HG03378 (cell line): Measurements from ENCODE around the gene RAB3C.

ENCODE experiments used
- ATAC-seq: cut with Tn5 transposase; IDR thresholded peaks from one replicate; pipeline ENCODE4 v1.9.1; 2021; ENCODE audit warnings: mild to moderate bottlenecking, moderate library complexity; ENCODE audit not compliant: unreplicated experiment

The RAB3C gene

GRCh38 chr5:58718269-58718978 is 135.5 kb downstream of the RAB3C start:
- no peak for ATAC-seq

- no peak for ATAC-seq
Observed at GRCh38 chr5:58722160-58722559, 139.3 kb downstream of the RAB3C start.

GRCh38 chr5:58724992-58725391 is 142.1 kb downstream of the RAB3C start:
- ATAC-seq = no peak

GRCh38 chr5:58731641-58732040 is 148.8 kb downstream of the RAB3C start:
- no peak for ATAC-seq

GRCh38 chr5:58735637-58736036 is 152.8 kb downstream of the RAB3C start:
- no peak for ATAC-seq

- ATAC-seq = no peak
Observed at GRCh38 chr5:58736214-58736613, 153.3 kb downstream of the RAB3C start.

DNA sequence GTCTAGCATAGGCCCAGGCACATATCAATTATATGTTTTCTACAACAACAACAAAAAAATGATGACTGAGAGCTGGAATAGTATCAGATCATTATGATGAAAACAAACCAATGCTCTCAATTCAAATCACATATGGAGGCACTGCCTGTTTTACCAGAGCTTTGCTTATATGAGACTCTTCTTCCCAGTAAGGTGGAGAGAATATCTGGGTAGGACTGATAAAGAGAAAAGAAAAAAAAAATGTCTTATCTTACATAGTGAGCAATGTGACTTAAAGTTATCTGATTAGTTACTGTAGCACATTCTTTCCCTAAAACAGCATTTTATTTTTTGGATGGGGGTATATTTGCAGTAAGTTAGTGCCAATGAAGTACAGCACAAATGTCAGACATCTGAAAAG is 154.8 kb downstream of the RAB3C start:
- ATAC-seq = no peak

- no peak for ATAC-seq
Observed at GRCh38 chr5:58738336-58738735, 155.5 kb downstream of the RAB3C start.

DNA sequence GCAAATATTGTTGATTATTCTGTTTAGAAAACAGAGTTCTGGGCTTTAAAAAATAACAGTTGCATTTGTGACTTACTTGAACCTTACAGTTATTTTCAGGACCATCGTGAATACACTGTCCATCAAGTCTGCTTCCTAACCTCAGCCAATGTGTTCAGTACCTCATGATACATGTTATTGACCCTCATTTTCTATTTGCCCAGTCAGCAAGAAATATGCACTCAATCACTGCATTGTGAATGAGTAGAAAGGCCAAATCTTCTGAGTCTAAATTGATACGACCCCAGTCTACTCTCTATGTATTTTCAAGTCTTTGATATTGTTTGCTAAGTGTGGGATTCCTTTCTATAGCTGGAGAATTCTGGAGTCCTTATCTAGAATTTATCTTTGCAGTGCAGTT is 156.2 kb downstream of the RAB3C start:
- no peak for ATAC-seq

DNA sequence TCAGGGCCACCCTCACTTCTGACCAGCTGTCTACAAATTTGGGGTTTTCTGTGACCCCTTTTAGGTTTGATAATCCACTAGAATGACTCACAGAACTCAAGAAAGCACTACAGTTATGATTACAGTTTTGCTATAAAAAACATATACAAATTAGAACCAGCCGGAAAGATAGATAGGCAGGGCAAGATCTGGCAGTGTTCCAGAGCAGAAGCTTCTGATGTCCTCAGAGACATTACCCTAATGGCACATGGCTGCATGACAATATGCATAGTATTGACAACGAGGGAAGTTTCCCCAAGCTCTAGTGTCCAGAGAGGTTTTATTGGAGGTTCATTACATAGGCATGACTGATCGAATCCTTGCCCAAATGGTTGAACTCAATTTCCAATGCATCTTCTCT is 158.1 kb downstream of the RAB3C start:
- no peak for ATAC-seq

DNA sequence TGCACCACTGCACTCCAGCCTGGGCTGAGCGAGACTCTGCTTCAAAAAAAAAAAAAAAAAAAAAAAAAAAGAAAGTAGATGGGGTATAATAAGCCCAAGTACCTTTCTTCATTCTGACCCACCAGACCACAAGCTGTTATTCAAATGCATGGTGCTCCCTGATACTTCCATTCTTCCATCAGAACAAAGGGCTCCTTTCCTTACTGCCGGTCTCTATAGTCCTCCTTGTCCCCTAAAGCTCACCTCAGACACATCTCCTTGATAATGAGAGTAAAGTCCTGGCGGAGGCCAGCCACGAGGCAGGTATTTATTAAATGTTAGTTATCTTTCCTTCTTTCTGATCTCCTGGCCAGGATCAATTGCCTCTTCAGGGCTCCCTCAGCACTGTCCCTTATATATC is 162.5 kb downstream of the RAB3C start:
- ATAC-seq = no peak

DNA sequence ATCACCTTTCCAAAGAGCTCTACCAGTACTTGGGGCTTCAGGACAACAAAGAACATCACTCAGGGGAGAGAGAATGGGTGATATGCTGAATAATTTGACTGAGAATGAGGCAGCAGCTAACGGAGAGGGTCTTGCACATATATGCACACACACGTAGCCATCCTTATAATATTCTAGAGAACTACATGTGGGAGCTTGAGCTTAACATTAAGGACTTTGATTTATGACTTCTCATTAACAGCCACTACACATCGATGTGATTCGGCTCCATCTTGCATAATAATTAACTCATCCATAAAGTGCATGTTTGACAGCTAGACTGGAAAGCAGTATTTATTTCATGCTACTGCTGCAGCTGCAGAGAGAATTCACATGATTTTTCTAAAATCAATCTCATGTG is 163.4 kb downstream of the RAB3C start:
- no peak for ATAC-seq

DNA sequence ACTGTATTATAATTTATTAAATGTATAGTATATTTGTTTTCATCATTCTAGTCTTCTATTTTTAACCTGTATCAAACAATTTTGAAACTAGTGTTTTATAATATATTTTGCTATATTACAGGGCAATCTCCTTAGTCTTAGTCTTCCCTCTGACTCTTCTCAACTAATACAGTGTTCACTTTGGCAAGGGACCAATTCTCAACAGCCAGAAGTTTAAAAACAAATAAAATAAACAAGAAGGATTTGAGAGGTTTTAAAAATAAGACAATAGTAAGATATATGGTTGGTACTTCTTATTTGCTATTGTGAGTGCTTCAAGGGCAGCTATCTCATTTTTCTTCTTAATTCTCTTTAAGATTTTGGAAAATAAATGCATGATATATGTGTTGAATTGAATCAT is 167.2 kb downstream of the RAB3C start:
- ATAC-seq = no peak

- ATAC-seq = no peak
Observed at GRCh38 chr5:58751222-58751837, 168.5 kb downstream of the RAB3C start.

GRCh38 chr5:58752104-58752503 is 169.2 kb downstream of the RAB3C start:
- ATAC-seq = no peak

DNA sequence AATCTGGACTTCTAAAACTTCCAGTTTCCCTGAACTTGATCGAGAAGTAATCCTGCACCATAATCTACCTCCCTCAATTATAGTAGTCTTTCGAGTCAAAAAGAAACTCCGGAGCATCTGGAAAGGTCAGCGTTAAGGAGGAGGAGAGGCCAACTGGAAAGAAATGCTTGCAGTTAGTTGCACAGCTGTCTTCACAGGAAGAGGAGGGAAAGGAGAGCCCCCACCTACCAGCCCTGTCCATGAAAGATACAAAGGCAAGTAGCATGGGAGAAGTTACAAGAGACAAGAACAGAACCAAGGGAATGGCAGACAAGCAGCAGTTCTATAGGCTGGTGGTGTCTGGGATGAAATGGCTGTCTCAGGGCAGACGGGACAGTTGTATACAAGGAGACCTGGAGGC is 170.6 kb downstream of the RAB3C start:
- ATAC-seq = no peak

GRCh38 chr5:58754250-58754649 is 171.4 kb downstream of the RAB3C start:
- ATAC-seq = no peak

DNA sequence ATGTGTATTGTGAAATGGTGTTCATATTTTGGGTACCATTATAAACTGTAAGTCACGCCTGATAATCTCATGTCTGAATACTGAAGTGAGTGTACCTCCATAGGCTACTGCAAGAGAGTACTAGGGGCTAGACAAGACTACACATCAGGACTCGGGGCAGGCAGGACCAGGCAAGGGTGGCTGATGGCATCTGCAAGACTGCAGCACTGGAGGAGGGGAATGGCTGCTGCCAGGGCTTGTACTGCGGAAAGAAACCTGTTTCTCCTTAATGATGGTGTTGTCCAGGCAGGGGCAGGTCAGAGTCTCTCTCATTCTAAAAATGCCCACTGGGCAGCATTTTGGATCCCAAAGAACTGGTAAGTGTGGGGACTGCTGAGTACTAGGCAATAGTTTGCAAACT is 172.5 kb downstream of the RAB3C start:
- ATAC-seq = no peak

DNA sequence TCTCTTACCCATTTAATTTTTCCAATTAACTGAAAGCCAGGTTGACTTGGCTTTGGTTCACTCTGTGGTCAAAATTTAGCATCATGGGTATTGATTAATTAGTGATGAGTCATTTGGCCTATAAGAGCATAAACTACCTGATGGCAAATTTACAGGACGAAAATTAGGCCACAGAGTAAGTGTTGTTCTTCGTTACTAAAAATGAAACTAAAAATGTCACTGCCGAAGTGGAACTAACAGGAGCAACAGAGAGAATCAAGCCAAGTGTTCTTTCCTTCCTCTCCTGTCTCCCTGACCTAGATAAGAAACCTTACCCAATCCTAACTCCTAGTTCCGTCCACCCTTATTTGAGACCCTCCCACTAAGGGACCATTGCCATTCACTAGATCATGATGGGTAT is 176.9 kb downstream of the RAB3C start:
- ATAC-seq = peak; percentile 98

DNA sequence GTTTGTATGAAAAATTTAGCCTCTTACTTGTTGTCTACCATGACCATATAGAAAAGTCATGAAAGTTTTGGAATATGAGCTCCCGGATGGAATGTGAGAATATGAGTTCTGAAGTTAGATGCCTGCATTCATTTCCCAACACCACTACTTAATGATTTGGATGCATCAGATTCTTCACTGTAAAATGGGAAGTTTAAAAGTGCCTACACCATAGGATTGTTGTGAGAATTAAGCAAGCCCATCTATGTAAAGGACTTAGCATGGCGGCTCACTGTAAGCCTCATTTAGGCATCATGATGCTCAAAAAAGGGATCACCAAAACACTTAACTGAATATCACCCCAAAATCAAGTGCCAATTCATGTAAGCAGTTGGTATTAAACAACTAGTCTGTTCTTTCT is 177.3 kb downstream of the RAB3C start:
- no peak for ATAC-seq

DNA sequence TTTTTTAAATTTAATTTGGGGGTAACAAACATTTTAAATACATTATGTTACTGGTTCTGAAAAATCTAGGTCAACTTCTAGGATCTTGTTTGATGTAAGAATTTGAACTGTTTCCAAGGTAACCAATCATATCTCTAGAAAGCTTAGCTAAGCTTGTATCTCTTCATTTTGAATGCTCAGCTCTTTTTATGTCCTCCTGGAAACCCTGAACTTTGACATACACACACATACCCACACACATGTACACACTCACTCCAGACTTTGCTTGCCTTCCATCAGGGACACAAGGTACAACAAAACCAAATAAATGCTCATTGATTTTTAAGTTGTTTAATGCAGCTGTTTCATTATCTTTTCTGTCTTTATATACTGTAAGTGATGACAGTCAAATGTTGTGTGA is 178.5 kb downstream of the RAB3C start:
- no peak for ATAC-seq

DNA sequence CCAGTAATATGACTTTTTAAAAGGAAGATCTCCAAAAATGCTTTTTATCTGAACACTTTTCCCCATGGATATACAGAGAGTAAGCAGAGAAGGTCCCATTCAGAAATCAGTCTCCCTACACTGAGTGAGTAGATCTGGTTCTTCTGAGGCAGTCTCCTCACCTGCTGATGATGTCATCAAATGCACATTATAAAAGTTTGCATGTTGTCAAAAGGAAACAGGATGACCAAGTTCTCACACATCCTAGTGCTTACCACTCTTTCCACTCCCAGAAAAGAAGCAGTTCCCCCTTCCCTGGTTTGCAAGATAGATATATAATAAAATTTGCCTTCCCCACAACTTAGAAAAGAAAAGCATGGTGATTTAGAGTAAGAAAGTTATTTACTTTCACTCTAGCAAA is 180.5 kb downstream of the RAB3C start:
- no peak for ATAC-seq

GRCh38 chr5:58764199-58764598 is 181.3 kb downstream of the RAB3C start:
- no peak for ATAC-seq
